COR-L47 (cell line): ENCODE data around the gene BAD.
A peak's percentile ranks its signal among the peaks of the same experiment; 100 is the strongest.

Experiments
- DNase-seq: peaks from one replicate; lab custom pipeline; 2025; lab: John Stamatoyannopoulos, UW

BAD gene

DNA sequence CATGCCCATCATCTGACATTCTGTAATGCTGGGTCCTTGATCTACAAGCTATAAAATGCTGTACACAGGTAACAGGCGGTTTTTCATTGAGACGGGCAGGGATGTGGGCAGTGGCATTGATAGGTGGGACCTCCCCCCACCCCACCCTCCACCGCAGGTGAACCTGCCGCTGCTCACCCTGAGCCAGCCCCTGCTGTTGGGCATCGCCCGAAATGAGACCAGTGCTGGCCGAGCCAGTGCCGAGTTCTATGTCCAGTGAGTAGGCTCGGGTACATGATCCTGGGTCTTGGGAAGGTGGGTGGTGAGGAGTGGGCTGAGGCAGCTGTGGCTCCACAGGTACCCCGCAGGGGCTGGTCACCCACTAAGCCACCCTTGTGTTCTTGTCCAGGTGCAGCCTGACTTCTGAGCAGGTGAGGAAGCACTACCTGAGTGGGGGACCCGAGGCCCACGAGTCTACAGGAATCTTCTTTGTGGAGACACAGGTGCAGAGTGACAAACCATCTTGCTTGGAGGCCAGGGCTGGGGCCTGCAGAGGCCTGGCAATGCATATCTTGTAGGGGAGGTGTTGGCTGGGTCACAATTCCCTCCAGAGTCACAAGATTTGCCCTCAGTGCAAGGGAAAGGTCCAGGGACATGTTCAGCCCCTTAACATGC, 55.2 kb downstream of the BAD start:
- no peak for DNase-seq

- DNase-seq = no peak
These were observed 57.0 kb downstream of the BAD start for GRCh38 chr11:64227405-64227956.

- DNase-seq = peak; percentile 63
These were observed 57.9 kb downstream of the BAD start for GRCh38 chr11:64226507-64227051.

GRCh38 chr11:64225608-64226506, 58.6 kb downstream of the BAD start, which contains the start of the genes NUDT22 and TRPT1:
TSS of gene NUDT22 (plus strand) at chr11:64226274. CDS start at chr11:64226653, 379 bp downstream.
TSS of gene TRPT1 (minus strand) at chr11:64226186. CDS start at chr11:64225860, 326 bp downstream.
- DNase-seq = peak; percentile 83

- DNase-seq = no peak
These were observed 59.4 kb downstream of the BAD start for GRCh38 chr11:64224891-64225607.

DNA sequence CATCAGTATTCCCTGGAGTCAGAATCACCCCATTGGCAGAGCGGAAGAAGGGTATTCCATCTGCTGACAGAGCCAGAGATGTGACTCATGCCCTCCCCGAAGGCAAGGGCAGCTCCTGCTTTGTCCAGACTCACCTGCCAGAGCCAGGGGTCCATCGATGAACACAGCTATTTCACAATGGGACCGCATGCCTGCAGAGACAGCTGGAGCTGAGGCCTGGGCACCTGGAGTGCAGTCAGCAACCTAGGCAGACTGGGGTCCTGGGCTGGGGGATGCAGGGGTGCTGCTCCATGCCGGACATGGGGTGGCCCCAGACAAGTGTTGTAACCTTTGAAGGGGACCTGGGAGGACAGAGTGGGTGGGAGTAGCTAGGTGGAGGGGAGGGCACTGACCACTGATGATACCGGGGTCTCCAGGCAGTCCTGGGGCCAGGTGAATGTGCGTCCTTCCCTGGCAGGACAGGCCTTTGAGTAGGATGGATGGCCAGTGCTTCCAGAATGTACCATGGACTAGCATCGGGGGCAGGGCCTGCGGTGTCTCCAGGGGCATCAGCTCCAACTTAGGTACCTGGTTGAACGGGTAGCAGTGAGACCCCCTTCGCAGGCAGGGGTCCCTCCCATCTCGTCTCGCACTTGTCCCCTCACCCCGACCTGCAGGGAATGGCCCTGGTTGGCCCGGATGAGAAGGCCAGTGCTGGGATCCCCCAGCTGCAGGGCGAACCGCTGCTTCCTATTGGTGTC, 60.1 kb downstream of the BAD start:
- DNase-seq = no peak

DNA sequence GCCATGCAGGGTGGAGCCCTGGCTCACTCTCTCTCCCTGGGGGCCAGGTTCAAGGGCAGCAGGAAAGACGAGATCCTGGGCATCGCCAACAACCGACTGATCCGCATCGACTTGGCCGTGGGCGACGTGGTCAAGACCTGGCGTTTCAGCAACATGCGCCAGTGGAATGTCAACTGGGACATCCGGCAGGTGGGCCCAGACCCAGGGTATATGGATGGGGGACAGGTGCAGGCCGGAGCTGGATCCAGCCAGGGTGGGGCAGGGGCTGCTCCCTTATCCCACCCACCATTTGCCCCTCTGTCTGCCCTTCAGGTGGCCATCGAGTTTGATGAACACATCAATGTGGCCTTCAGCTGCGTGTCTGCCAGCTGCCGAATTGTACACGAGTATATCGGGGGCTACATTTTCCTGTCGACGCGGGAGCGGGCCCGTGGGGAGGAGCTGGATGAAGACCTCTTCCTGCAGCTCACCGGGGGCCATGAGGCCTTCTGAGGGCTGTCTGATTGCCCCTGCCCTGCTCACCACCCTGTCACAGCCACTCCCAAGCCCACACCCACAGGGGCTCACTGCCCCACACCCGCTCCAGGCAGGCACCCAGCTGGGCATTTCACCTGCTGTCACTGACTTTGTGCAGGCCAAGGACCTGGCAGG, 61.3 kb downstream of the BAD start:
- DNase-seq = no peak

DNA sequence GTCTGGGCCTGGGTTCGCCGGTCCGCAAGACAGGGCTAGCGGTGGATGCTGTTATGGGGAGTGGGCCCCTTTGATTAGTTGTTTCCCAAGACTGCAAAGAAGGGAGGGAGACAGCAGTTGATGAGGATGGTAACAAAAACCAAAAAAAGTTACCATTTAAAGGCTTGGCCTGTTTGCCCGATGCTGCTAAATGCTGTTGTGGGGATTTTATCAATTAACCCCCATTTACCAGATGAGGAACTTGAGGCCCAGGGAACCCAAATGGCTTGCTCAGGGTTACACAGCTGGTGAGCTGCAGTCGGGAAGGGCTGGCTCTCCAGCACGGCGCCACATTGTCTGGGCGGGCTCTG, 61.8 kb downstream of the BAD start:
- DNase-seq = no peak

DNA sequence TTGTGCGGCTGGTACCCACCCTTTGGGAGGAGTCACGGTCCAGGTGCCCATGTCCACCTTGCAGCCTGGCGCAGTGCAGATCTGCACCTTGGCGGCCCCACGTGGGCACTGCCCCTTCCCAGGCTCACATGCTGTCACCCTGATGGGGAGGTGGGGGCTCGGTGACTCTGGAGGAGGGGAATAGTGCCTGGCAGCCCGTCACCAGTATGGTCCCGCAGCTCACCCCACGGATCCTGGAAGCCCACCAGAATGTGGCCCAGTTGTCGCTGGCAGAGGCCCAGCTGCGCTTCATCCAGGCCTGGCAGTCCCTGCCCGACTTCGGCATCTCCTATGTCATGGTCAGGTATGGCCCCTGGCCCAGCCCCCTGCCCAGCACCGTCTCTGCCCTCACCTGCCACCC, 63.7 kb downstream of the BAD start:
- DNase-seq = no peak

- no peak for DNase-seq
These were observed 64.2 kb downstream of the BAD start for GRCh38 chr11:64220271-64220670.
